ENCODE data around the gene SLC22A5.

SLC22A5 gene

DNA sequence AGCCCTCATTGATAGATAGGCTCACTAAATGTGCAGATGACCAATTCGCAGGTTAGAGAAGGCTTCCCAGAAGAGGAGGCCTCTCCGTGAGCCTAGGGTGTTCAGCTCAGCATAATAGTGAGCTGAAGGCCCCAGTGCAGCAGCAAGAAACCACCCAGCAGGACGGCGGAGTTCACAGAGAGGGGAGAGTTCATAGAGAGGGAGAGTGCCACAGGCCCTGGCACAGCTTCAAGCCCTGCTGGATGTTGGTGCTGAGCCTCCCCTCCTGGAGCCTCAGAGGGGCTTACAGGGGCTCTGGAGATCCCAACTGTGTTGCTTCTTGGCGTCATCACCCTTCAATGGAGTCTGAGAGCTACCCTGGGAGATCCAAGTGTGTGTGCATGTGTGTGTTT lies 2.1 kb downstream of the SLC22A5 start:
- no peak overlapping the region for H3K23ac ChIP-seq (ENCODE audit: low read length in 2 of 2)

DNA sequence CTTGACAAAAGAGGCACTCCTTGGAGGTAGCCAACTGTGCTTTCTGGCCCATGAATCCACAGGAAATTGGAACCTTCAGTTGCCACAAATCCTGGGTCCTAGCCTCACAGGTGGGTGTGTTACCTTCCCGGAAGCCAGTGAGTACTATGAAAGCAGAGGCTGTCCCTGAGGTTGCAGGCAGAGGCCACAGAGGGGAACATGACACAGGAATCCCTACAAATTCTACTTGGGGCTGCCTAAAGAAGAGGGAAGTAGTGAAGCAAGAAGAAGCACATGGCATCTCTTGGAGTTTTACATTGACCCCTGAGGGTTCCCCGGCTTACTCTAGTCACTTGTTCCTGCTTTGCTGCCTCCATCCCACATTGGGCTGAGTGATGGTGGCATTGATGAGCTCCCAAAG lies 2.6 kb downstream of the SLC22A5 start:
- Histone ChIP-seq H3K27ac (ENCODE audit: low read length, poor library complexity, severe bottlenecking) (no peak overlapping the region), H2BK12ac (ENCODE audit: low read length in 2 of 2) (no peak overlapping the region), H3K4me2 (ENCODE audit: low read length, poor library complexity, severe bottlenecking) (no peak overlapping the region), H3K14ac (ENCODE audit: low read length in 2 of 2) (no peak overlapping the region), H3K27me3 (ENCODE audit: control insufficient read depth in 1 of 2, insufficient read depth in 1 of 2, low read length in 2 of 2) (no peaks in the 10 kb centered on the region), H4K8ac (ENCODE audit: low read length) (no peak overlapping the region), H2BK5ac (ENCODE audit: low read depth, low read length, poor library complexity, severe bottlenecking) (no peak overlapping the region), H3K4me3 (ENCODE audit: insufficient read depth in 1 of 2, low read depth in 1 of 2, low read length in 2 of 2) (no peak overlapping the region), H2AFZ (ENCODE audit: low read depth, low read length) (no peak overlapping the region), H3K36me3 (ENCODE audit: control insufficient read depth in 1 of 2, insufficient read depth in 2 of 2, low read depth in 1 of 2, low read length in 2 of 2) (peaks cover 0 to 5% of the 10 kb centered on the region in 2 experiments), H3K79me1 (replicated peaks; ENCODE audit: low read length, poor library complexity, severe bottlenecking) (peaks cover 32% of the 10 kb centered on the region), H3K9ac (ENCODE audit: low read length) (no peak overlapping the region), H3K18ac (ENCODE audit: low read depth in 1 of 2, low read length in 2 of 2) (no peak overlapping the region), H2AK5ac (ENCODE audit: low read length, severe bottlenecking) (no peak overlapping the region), H3K4ac (ENCODE audit: low read depth in 1 of 2, low read length in 2 of 2) (no peak overlapping the region), H4K91ac (ENCODE audit: low read length) (no peak overlapping the region), H2BK15ac (ENCODE audit: low read depth, poor library complexity, severe bottlenecking) (no peak overlapping the region), H3K9me3 (ENCODE audit: control insufficient read depth, low read length) (no peaks in the 10 kb centered on the region), H3K23ac (ENCODE audit: low read length in 2 of 2) (no peak overlapping the region), H3K4me1 (ENCODE audit: control insufficient read depth, insufficient read depth, low read depth, low read length) (peaks cover 23% of the 10 kb centered on the region), H2BK120ac (ENCODE audit: low read depth, low read length) (no peak overlapping the region)
- 90% methylated on average over 2 of the region's 2 CpGs for WGBS
- DNase-seq: no peak

More for the DNA sequence above, 2.1 kb downstream of the SLC22A5 start:
- no peak overlapping the region for H2BK120ac ChIP-seq (ENCODE audit: low read depth, low read length)
- H2BK15ac ChIP-seq (ENCODE audit: low read depth, poor library complexity, severe bottlenecking): no peak overlapping the region
- H3K4me2 ChIP-seq (ENCODE audit: low read length, poor library complexity, severe bottlenecking): no peak overlapping the region
- H3K27ac ChIP-seq (ENCODE audit: low read length, poor library complexity, severe bottlenecking): no peak overlapping the region
- H3K9ac ChIP-seq (ENCODE audit: low read length): no peak overlapping the region
- H2AK5ac ChIP-seq (ENCODE audit: low read length, severe bottlenecking): no peak overlapping the region
- 97% methylated on average over 5 of the region's 5 CpGs for WGBS
- H2AFZ ChIP-seq (ENCODE audit: low read depth, low read length): no peak overlapping the region
- H3K4ac ChIP-seq (ENCODE audit: low read depth in 1 of 2, low read length in 2 of 2): no peak overlapping the region
- H4K8ac ChIP-seq (ENCODE audit: low read length): no peak overlapping the region
- DNase-seq: no peak
- no peak overlapping the region for H3K4me3 ChIP-seq (ENCODE audit: insufficient read depth in 1 of 2, low read depth in 1 of 2, low read length in 2 of 2)
- H3K9me3 ChIP-seq (ENCODE audit: control insufficient read depth, low read length): no peaks in the 10 kb centered on the region
- H3K4me1 ChIP-seq (ENCODE audit: control insufficient read depth, insufficient read depth, low read depth, low read length): peaks cover 19% of the 10 kb centered on the region
- no peak overlapping the region for H3K18ac ChIP-seq (ENCODE audit: low read depth in 1 of 2, low read length in 2 of 2)
- no peak overlapping the region for H4K91ac ChIP-seq (ENCODE audit: low read length)
- H2BK5ac ChIP-seq (ENCODE audit: low read depth, low read length, poor library complexity, severe bottlenecking): no peak overlapping the region
- no peak overlapping the region for H3K14ac ChIP-seq (ENCODE audit: low read length in 2 of 2)
- peaks cover 27% of the 10 kb centered on the region for H3K79me1 ChIP-seq (replicated peaks; ENCODE audit: low read length, poor library complexity, severe bottlenecking)
- no peaks in the 10 kb centered on the region for H3K36me3 ChIP-seq (ENCODE audit: control insufficient read depth in 1 of 2, insufficient read depth in 2 of 2, low read depth in 1 of 2, low read length in 2 of 2)
- H3K27me3 ChIP-seq (ENCODE audit: control insufficient read depth in 1 of 2, insufficient read depth in 1 of 2, low read length in 2 of 2): no peaks in the 10 kb centered on the region
- H2BK12ac ChIP-seq (ENCODE audit: low read length in 2 of 2): no peak overlapping the region

DNA sequence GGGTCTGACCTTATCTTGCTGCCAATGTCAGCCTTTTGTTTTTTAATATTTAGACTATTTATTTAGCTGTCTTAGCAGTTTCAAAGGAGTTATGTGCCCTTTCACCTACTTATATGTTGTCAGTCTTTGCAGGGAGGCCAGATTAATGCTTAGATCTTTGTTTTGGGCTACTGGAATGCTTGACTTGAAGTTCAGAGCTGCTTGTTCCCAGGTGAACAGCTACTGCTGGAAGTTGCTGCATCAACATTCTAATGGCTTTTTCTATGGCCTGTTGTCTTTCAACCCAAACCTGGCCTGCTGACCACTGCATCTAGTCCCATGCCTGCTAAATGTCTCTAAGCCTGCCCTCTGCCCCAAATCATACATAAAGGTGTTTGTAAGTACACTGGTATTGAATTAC lies 3.0 kb downstream of the SLC22A5 start:
- Histone ChIP-seq H3K4ac (ENCODE audit: low read depth in 1 of 2, low read length in 2 of 2) (no peak overlapping the region), H2BK12ac (ENCODE audit: low read length in 2 of 2) (no peak overlapping the region), H3K4me2 (ENCODE audit: low read length, poor library complexity, severe bottlenecking) (peak overlapping the region; percentile 3), H2AFZ (ENCODE audit: low read depth, low read length) (no peak overlapping the region), H4K91ac (ENCODE audit: low read length) (no peak overlapping the region), H3K27me3 (ENCODE audit: control insufficient read depth in 1 of 2, insufficient read depth in 1 of 2, low read length in 2 of 2) (no peaks in the 10 kb centered on the region), H3K14ac (ENCODE audit: low read length in 2 of 2) (no peak overlapping the region), H3K36me3 (ENCODE audit: control insufficient read depth in 1 of 2, insufficient read depth in 2 of 2, low read depth in 1 of 2, low read length in 2 of 2) (peaks cover 0 to 6% of the 10 kb centered on the region in 2 experiments), H3K4me3 (ENCODE audit: insufficient read depth in 1 of 2, low read depth in 1 of 2, low read length in 2 of 2) (no peak overlapping the region), H2BK15ac (ENCODE audit: low read depth, poor library complexity, severe bottlenecking) (no peak overlapping the region), H3K27ac (ENCODE audit: low read length, poor library complexity, severe bottlenecking) (peak overlapping the region; percentile 24), H3K79me1 (replicated peaks; ENCODE audit: low read length, poor library complexity, severe bottlenecking) (peaks cover 34% of the 10 kb centered on the region), H3K18ac (ENCODE audit: low read depth in 1 of 2, low read length in 2 of 2) (no peak overlapping the region), H3K4me1 (ENCODE audit: control insufficient read depth, insufficient read depth, low read depth, low read length) (peaks cover 24% of the 10 kb centered on the region), H2AK5ac (ENCODE audit: low read length, severe bottlenecking) (peak overlapping the region; percentile 23), H4K8ac (ENCODE audit: low read length) (no peak overlapping the region), H3K23ac (ENCODE audit: low read length in 2 of 2) (no peak overlapping the region), H3K9me3 (ENCODE audit: control insufficient read depth, low read length) (no peaks in the 10 kb centered on the region), H2BK5ac (ENCODE audit: low read depth, low read length, poor library complexity, severe bottlenecking) (no peak overlapping the region), H3K9ac (ENCODE audit: low read length) (no peak overlapping the region), H2BK120ac (ENCODE audit: low read depth, low read length) (no peak overlapping the region)
- DNase-seq: no peak

DNA sequence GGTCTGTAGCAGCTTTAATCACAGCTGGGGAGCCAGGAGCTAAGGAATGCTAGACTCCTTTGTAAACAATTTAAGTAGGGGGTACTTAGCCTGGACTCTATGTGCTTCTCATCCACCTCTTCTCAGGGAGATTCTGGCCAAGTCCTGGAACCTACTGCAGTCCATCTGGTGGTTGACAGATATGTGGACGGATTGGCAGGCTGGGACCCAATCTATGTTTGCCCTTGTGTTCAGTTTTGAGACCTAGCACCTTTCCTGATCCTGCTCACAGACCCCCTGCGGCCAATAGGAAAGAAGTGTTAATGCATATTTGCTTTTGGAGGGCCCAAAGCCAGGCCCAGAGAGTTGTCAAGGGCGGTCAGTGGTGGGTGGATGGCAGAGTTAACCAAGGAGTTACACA lies 6.4 kb downstream of the SLC22A5 start:
- Histone ChIP-seq H2BK120ac (ENCODE audit: low read depth, low read length) (no peak overlapping the region), H3K9me3 (ENCODE audit: control insufficient read depth, low read length) (no peaks in the 10 kb centered on the region), H4K8ac (ENCODE audit: low read length) (no peak overlapping the region), H3K27ac (ENCODE audit: low read length, poor library complexity, severe bottlenecking) (no peak overlapping the region), H3K4me2 (ENCODE audit: low read length, poor library complexity, severe bottlenecking) (no peak overlapping the region), H3K4ac (ENCODE audit: low read depth in 1 of 2, low read length in 2 of 2) (no peak overlapping the region), H4K91ac (ENCODE audit: low read length) (no peak overlapping the region), H3K4me3 (ENCODE audit: insufficient read depth in 1 of 2, low read depth in 1 of 2, low read length in 2 of 2) (no peak overlapping the region), H2AK5ac (ENCODE audit: low read length, severe bottlenecking) (peak overlapping the region; percentile 19), H2AFZ (ENCODE audit: low read depth, low read length) (no peak overlapping the region), H3K79me1 (replicated peaks; ENCODE audit: low read length, poor library complexity, severe bottlenecking) (peaks cover 44% of the 10 kb centered on the region), H3K18ac (ENCODE audit: low read depth in 1 of 2, low read length in 2 of 2) (no peak overlapping the region), H3K36me3 (ENCODE audit: control insufficient read depth in 1 of 2, insufficient read depth in 2 of 2, low read depth in 1 of 2, low read length in 2 of 2) (peaks cover 0 to 17% of the 10 kb centered on the region in 2 experiments), H3K14ac (ENCODE audit: low read length in 2 of 2) (no peak overlapping the region), H2BK12ac (ENCODE audit: low read length in 2 of 2) (no peak overlapping the region), H2BK15ac (ENCODE audit: low read depth, poor library complexity, severe bottlenecking) (no peak overlapping the region), H3K4me1 (ENCODE audit: control insufficient read depth, insufficient read depth, low read depth, low read length) (peaks cover 30% of the 10 kb centered on the region), H3K23ac (ENCODE audit: low read length in 2 of 2) (no peak overlapping the region), H3K27me3 (ENCODE audit: control insufficient read depth in 1 of 2, insufficient read depth in 1 of 2, low read length in 2 of 2) (no peaks in the 10 kb centered on the region), H2BK5ac (ENCODE audit: low read depth, low read length, poor library complexity, severe bottlenecking) (no peak overlapping the region), H3K9ac (ENCODE audit: low read length) (no peak overlapping the region)
- no peak for DNase-seq
- WGBS: 82% methylated on average over 3 of the region's 3 CpGs

Data from mesenchymal stem cell (in vitro differentiated cells and primary cell).